ENCODE measurements around the gene CHP1. TPM values are rescaled to one million over a fixed set of nuclear protein-coding genes. Genes with fewer than 3 reads are reported as not detected.
"Not testable (repeated sequence)": the region's sequence is repeated elsewhere in the genome, so short reads cannot be mapped to it uniquely, and the experiment has no call there.

The CHP1 gene
- total RNA-seq, 4 donors from 2014 or later: 102 to 127 (median 112) TPM

- ATAC-seq: no peak
- Histone ChIP-seq H3K36me3 (peaks cover 0 to 15% of the 10 kb centered on the region in 2 donors), H3K27me3 (no peaks in the 10 kb centered on the region), H3K4me1 (no peaks in the 10 kb centered on the region), H3K27ac (no peak overlapping the region), H3K4me3 (no peak overlapping the region), H3K9me3 (no peaks in the 10 kb centered on the region)
- no peak for TF ChIP-seq POLR2A (IDR thresholded peaks at IDR 0.05)
- TF ChIP-seq EP300 (IDR thresholded peaks at IDR 0.05): no peak
- no peak for TF ChIP-seq CTCF (IDR thresholded peaks at IDR 0.05)
- WGBS, 2 donors (ENCODE audit: low coverage in 1 of 2): 86 to 100% methylated on average over 3 of the region's 5 CpGs
Measured at GRCh38 chr15:41307679-41308078, 76.6 kb downstream of the CHP1 start.

GRCh38 chr15:41309226-41309905 is 78.3 kb downstream of the CHP1 start:
- ATAC-seq: no peak
- H3K36me3 ChIP-seq: peaks cover 0 to 18% of the 10 kb centered on the region in 2 donors
- WGBS, 2 donors (ENCODE audit: low coverage in 1 of 2): 67 to 100% methylated on average over 2 of the region's 2 CpGs

GRCh38 chr15:41320805-41321330 is 89.8 kb downstream of the CHP1 start:
- not testable (repeated sequence) for H3K4me1 ChIP-seq, H3K27me3 ChIP-seq, H3K36me3 ChIP-seq, H3K4me3 ChIP-seq, ATAC-seq, H3K27ac ChIP-seq, H3K9me3 ChIP-seq
- WGBS, 2 donors (ENCODE audit: low coverage in 1 of 2): no CpG with 5 or more reads among the region's 39 CpGs

More at GRCh38 chr15:41309226-41309905, 78.3 kb downstream of the CHP1 start:
- Histone ChIP-seq H3K27ac (no peak overlapping the region), H3K4me1 (no peaks in the 10 kb centered on the region), H3K27me3 (no peaks in the 10 kb centered on the region), H3K4me3 (no peak overlapping the region), H3K9me3 (no peaks in the 10 kb centered on the region)
- TF ChIP-seq POLR2A (IDR thresholded peaks at IDR 0.05): no peak
- no peak for TF ChIP-seq POLR2AphosphoS5 (IDR thresholded peaks at IDR 0.05)
- no peak for TF ChIP-seq CTCF (IDR thresholded peaks at IDR 0.05)
- TF ChIP-seq EP300 (IDR thresholded peaks at IDR 0.05): no peak

GRCh38 chr15:41323611-41324010 is 92.5 kb downstream of the CHP1 start:
- Histone ChIP-seq H3K4me1 (no peaks in the 10 kb centered on the region), H3K4me3 (no peak overlapping the region), H3K36me3 (no peaks in the 10 kb centered on the region), H3K27ac (no peak overlapping the region), H3K9me3 (no peaks in the 10 kb centered on the region), H3K27me3 (no peaks in the 10 kb centered on the region)
- TF ChIP-seq CTCF (IDR thresholded peaks at IDR 0.05) (no peak), EP300 (IDR thresholded peaks at IDR 0.05) (no peak)
- ATAC-seq: no peak
- 90% methylated on average over 1 of the region's 1 CpG; no CpG with 5 or more reads in 1 of the 2 donors for WGBS, 2 donors (ENCODE audit: low coverage in 1 of 2)

- 59 to 70% methylated on average over 6 of the region's 6 CpGs for WGBS, 2 donors (ENCODE audit: low coverage in 1 of 2)
- no peak overlapping the region for H3K27ac ChIP-seq
- no peak for TF ChIP-seq CTCF (IDR thresholded peaks at IDR 0.05)
- TF ChIP-seq EP300 (IDR thresholded peaks at IDR 0.05): no peak
- TF ChIP-seq POLR2A (IDR thresholded peaks at IDR 0.05): no peak
- TF ChIP-seq POLR2AphosphoS5 (IDR thresholded peaks at IDR 0.05): no peak
- H3K4me3 ChIP-seq: no peak overlapping the region
- no peaks in the 10 kb centered on the region for H3K27me3 ChIP-seq
- peaks cover 0 to 16% (median 12%) of the 10 kb centered on the region in 3 donors for H3K4me1 ChIP-seq
- H3K9me3 ChIP-seq: no peaks in the 10 kb centered on the region
- no peak for ATAC-seq
- H3K36me3 ChIP-seq: no peaks in the 10 kb centered on the region
Measured at GRCh38 chr15:41331281-41331680, 100.2 kb downstream of the CHP1 start.

Other genes with a start within 250 kb of the CHP1 start
- 10 to 100 TPM; 18.0 to 61.3 (median 32.2) TPM for gene INO80, start 115.0 kb upstream of the CHP1 start, total RNA-seq
- gene EXD1, start 511 bp upstream of the CHP1 start, total RNA-seq: not detected
- under 1 TPM in 2 of 4 donors, not detected in 2; 0.40 to 0.49 TPM for gene OIP5, start 101.3 kb downstream of the CHP1 start, total RNA-seq
- gene NUSAP1, start 101.6 kb downstream of the CHP1 start, total RNA-seq: 1 to 10 TPM in 3 of 4 donors, under 1 TPM in 1; 0.47 to 4.6 (median 3.4) TPM
- 10 to 100 TPM; 19.9 to 34.1 (median 25.7) TPM for gene NDUFAF1, start 171.2 kb downstream of the CHP1 start, total RNA-seq
- gene RTF1, start 185.8 kb downstream of the CHP1 start, total RNA-seq: 10 to 100 TPM; 31.9 to 53.2 (median 34.8) TPM